H1 (cell line): ENCODE data around the gene EPS8. TPM values are rescaled to one million over a fixed set of nuclear protein-coding genes. Genes with fewer than 3 reads are reported as not detected.

Source experiments
- BRCA1 ChIP-seq: IDR thresholded peaks from 2 replicates; pipeline ENCODE4 v1.6.1; 2012; ENCODE audit warnings: low read depth, low read length, improper control_type of control experiment
- CREB1 ChIP-seq: IDR thresholded peaks from 2 replicates; pipeline ENCODE4 v1.6.1; 2012; ENCODE audit warnings: inconsistent platforms
- FOSL1 ChIP-seq: IDR thresholded peaks from 2 replicates; pipeline ENCODE4 v1.6.1; 2011; ENCODE audit warnings: mild to moderate bottlenecking, low read depth, low read length, moderate library complexity; ENCODE audit not compliant: insufficient read depth
- polyA plus RNA-seq, 7 experiments: library from polyadenylated mRNA; depleted of rRNA in 3 of 7; stranded (reverse) in 5 of 7; unstranded in 2 of 7; fragments of >200 nt in 5 of 7; fragments of 200-250 nt in 2 of 7; gene quantifications; 1 replicate in 5 of 7; 2 replicates in 1 of 7; 4 replicates in 1 of 7; pipeline versions ENCODE4 v1.2.1 to v1.2.3, GENCODE V29; 2011 to 2013; ENCODE audit warnings: missing spikeins in 2 of 7, mixed read lengths in 2 of 7
- total RNA-seq: library from RNA; stranded (reverse); fragmentation: NEBNext Ultra II Directional; extraction: Animal tissue kit (Norgen Biotek cat#: 25700); gene quantifications from 2 replicates; pipeline ENCODE4 v1.2.1, GENCODE V29; 2021

The EPS8 gene
- total and polyA plus RNA-seq, 2 of the 8 experiments (the other 6 are each of a cell fraction or from before 2014, with no cell fraction given) = 3.0 to 4.6 TPM

GRCh38 chr12:15710860-15711510 is 78.2 kb downstream of the EPS8 start (continued):
- no peak for TF ChIP-seq CREB1
- no peak for TF ChIP-seq BRCA1
- no peak for TF ChIP-seq FOSL1
